Left renal pelvis (tissue), 4 donors: ENCODE data around the gene NDST4. TPM values are rescaled to one million over a fixed set of nuclear protein-coding genes. Genes with fewer than 3 reads are reported as not detected.
A peak's percentile ranks its signal among the peaks of the same experiment; 100 is the strongest.

Source experiments
- DNase-seq, 4 donors: peaks; one replicate each; pipeline ENCODE4 v3.0.0-alpha.2; 2013; ENCODE audit warnings: low read depth in 4 of 4, low spot score in 3 of 4
- polyA plus RNA-seq, 4 donors: library from polyadenylated mRNA; unstranded; fragments of 120-200 nt; gene quantifications; one replicate each; pipeline ENCODE4 v1.2.1, GENCODE V29; 2013; ENCODE audit not compliant: insufficient read length in 4 of 4

Gene NDST4
- polyA plus RNA-seq, 4 donors: 0.83 to 5.0 (median 1.0) TPM

DNA sequence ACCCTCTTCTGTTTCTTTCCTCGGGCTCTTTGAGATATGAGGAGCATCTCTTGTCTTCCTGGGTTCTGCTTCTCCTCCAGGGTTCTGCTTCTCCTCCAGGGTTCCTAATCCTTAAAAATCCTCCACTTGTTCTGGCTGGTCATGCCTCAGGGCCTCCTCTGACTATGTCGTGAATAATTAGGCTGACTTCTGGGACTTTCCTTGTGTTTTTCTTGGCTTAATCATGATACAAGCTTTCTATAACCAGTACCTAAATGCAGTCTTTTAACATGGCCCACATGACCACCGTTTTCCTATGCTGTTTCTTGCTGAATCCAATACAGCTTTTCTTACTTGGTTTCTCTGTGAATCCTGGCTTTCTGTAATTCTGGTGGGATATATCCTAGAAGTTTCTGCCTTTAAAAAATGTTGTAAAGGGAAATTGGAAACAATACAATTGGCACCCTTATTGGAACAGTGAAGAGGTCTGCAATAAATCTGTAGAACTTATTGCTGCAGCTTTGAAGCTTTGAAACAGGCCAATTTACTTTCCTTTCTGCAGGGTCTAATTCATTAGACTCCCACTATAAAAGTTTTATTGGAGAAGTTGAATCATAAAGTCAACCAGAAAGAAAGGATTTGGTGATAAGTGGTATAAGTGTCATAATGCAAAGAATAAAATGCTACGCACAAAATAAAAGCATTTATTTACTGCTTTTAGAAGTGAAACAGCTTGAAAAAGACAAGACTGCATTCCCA, 301.7 kb downstream of the NDST4 start:
- peak in 3 of 4 donors; percentile 20 to 27 (median 24) for DNase-seq

DNA sequence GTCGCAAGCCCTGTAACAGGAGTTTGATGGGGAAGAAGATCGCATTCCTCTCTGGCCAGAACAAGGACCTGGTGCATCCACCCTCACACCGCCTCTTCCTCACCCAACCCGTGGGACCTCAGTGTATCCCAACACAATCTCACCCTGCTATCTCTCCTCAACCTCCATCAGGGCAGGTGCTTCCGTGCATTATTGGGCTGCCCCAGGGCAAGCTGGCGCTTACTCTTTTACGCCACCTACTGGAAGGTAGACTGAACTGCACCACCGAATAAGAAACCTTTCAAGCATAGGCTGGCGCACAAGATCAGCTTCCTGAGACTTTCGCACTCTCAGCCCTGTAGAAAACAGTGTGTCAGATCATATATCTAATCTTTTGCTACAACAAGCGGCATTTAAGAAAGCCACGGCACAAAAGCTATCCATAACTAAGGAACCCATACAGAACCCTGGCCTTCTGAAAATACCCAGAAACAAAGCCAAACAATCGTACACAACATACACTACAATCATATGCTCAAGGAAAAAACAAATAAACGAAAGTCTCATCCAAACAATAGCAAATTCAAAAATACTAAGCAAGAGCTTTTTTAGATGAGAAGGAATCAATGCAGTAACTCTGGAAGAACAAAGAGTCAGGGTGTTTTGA, 305.5 kb downstream of the NDST4 start:
- no peak for DNase-seq

DNA sequence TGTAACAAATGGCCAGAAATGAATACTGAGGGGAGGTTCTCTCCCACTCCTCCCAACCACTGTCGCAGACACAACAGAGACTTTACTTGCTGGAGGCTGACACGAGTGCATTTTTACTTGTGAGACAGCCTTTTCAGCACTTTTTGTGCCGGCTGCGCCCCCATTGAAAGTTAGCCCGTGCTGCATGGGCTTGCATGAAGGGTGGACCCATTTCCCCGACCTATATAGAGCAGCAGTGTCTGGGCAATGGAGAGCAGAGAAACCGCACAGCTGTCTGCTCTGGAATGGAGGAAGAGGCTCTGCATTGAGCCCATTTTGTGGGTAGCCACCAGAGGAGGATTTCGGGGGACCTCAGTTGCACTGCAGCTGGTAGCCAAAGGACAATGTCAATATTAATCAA, 306.1 kb downstream of the NDST4 start:
- DNase-seq: no peak

GRCh38 chr4:114791976-114792375, 321.4 kb downstream of the NDST4 start:
- DNase-seq: no peak

GRCh38 chr4:114785570-114785969, 327.9 kb downstream of the NDST4 start:
- no peak for DNase-seq

DNA sequence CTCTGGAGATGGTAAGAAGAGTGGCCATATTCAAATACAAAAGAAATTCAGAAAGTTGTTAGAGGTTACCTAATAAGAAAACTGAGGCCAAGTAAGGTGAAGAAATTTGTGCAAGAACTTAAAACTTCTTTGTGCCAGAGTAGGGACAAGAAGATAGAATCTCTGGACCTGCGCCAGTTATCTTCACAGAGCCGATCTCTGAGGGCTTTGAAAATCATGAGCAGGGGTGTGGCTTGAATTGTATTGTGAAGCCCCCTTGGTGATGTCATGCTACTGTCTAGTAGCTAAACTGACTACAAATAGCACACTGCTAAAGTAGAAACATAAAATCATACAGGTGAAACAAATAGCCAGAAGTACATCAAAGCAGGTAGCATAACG, 330.2 kb downstream of the NDST4 start:
- DNase-seq: no peak

DNA sequence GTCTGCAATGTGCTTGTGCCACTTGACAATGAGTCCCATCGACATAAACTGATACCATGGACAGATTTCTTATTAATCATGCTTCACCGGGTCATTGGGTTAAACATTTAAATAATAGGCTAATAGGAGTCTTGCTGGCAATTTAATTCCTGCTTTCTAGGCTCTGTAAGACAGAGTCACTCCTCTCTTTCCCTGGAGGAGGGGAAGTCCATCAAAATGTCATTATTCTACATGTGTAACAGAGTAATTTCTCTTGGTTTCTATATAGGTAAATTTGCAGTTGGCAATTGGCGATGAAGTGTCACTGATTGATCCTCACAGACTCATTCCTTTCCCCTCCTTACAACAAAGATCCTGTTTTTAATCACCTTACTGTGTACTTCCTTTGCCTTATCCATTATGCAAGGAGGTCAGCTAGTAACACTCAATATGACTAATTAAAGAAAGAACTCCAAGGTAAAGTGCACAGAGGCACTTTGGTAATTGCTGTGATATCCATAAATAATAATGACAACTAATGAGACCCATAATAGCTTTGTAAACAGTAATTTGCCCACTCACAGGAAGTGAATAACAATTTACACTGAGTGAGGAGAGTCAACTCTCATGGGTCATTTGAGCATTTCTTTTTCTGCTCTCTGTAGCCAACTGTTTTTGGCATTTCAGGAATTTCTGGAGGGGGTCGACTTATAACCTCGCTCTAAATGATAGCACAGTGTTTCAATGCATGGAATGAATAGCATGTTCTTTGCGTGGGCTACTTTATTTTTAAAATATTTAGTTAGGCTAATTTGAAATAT, 330.8 kb downstream of the NDST4 start:
- DNase-seq: no peak

DNA sequence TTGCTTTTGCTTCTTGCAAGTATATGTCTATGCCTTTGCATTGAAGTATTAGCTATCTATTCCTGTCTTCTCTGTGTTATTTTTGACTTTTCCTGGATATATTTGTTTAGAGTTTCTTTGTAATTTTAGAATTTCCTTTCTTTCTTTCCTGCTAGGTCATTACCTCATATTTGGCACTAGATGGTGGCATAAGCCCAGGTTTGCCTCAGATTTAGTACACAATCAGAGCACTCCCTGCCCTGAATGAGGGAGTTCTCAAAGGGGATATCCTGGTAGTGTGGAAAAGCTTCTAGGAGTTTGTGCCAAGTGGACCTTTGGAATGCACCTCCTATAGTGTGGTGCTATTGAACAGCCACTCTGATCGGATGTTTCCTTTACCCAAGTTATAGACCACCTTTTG, 333.2 kb downstream of the NDST4 start:
- DNase-seq: peak; percentile 6 to 8 (median 7)
